ENCODE measurements around the gene AACS. TPM values are rescaled to one million over a fixed set of nuclear protein-coding genes. Genes with fewer than 3 reads are reported as not detected.

The AACS gene
- total RNA-seq, 1 experiment from 2014 or later: 31.3 TPM

DNA sequence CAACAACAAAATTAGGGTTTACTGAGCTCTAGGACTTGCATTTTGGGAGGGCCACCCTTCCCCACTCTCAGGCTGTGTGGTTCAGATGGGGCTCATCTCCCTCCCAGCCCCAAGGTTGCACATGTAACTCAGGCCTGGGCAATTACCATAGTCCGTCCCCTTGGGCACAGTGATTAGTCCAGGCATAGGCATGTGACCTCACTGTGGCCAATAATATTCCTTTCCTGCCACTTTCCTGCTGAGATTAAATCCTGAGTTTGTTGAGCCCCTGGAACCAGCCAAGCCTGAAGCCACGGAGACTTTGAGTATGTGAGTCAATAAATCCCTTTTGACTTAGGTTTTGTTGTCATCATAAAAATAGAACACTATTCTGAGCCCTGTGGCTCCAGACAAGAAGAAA is 113.0 kb downstream of the AACS start:
- H3K4me1 ChIP-seq: no peaks in the 10 kb centered on the region
- no peak for DNase-seq
- H3K36me3 ChIP-seq (ENCODE audit: control insufficient read depth, insufficient read depth, low read length): no peaks in the 10 kb centered on the region
- intact Hi-C loops (cut with micrococcal nuclease; ENCODE audit: unreplicated experiment): no loop called here
- Mint-ChIP-seq H3K9me3 (ENCODE audit: unreplicated experiment) (no peaks in the 10 kb centered on the region), H3K36me3 (ENCODE audit: insufficient read depth, unreplicated experiment) (no peaks in the 10 kb centered on the region), H3K27me3 (ENCODE audit: insufficient read depth, unreplicated experiment) (peaks cover 19% of the 10 kb centered on the region), H3K27ac (ENCODE audit: unreplicated experiment) (no peak overlapping the region), H3K4me3 (ENCODE audit: unreplicated experiment) (no peak overlapping the region), H3K4me1 (ENCODE audit: low read depth, unreplicated experiment) (no peaks in the 10 kb centered on the region)
- ChIA-PET CTCF (no interaction called here), POLR2A (no interaction called here)
- no TSS peak for BruUV-seq (replicated peaks)
- no peaks in the 10 kb centered on the region for H3K27me3 ChIP-seq (replicated peaks; ENCODE audit: control insufficient read depth, insufficient read depth, low read length)
- TF ChIP-seq, protein P1, sequence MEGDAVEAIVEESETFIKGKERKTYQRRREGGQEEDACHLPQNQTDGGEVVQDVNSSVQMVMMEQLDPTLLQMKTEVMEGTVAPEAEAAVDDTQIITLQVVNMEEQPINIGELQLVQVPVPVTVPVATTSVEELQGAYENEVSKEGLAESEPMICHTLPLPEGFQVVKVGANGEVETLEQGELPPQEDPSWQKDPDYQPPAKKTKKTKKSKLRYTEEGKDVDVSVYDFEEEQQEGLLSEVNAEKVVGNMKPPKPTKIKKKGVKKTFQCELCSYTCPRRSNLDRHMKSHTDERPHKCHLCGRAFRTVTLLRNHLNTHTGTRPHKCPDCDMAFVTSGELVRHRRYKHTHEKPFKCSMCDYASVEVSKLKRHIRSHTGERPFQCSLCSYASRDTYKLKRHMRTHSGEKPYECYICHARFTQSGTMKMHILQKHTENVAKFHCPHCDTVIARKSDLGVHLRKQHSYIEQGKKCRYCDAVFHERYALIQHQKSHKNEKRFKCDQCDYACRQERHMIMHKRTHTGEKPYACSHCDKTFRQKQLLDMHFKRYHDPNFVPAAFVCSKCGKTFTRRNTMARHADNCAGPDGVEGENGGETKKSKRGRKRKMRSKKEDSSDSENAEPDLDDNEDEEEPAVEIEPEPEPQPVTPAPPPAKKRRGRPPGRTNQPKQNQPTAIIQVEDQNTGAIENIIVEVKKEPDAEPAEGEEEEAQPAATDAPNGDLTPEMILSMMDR (IDR thresholded peaks at IDR 0.05; ENCODE audit: insufficient read depth in 1 of 2, low read depth in 1 of 2, low read length in 1 of 2, severe bottlenecking in 1 of 2, unreplicated experiment in 1 of 2): no peak
- H3K9me3 ChIP-seq: no peaks in the 10 kb centered on the region
- H3K4me3 ChIP-seq (ENCODE audit: low read depth, low read length): no peak overlapping the region

DNA sequence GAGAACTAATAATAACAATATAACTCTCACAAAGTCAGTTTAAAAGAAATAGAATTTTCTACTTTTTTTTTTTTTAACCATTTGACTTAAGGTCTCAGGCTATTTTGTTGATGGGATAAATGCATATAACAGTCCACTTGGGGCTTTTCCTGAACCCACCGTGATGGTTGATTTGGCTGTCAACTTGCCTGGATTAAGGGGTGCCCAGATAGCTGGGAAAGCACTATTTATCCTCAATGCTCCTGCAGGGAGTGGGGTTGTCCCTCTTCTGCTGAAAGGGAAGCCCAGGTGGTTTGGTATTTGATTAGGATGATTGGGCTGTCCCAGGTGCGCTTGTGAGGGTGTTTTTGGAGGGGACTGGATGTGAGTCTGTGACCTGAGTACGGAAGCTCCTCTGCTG is 114.9 kb downstream of the AACS start:
- Histone ChIP-seq H3K27me3 (replicated peaks; ENCODE audit: control insufficient read depth, insufficient read depth, low read length) (peaks cover 3% of the 10 kb centered on the region; the same call in 1 of the 2 replicates), H3K36me3 (ENCODE audit: control insufficient read depth, insufficient read depth, low read length) (no peaks in the 10 kb centered on the region), H3K4me1 (no peaks in the 10 kb centered on the region), H3K4me3 (ENCODE audit: low read depth, low read length) (no peak overlapping the region), H3K9me3 (no peaks in the 10 kb centered on the region)
- CTCF ChIA-PET: no interaction called here
- DNase-seq: no peak
- H3K36me3 Mint-ChIP-seq (ENCODE audit: insufficient read depth, unreplicated experiment): no peaks in the 10 kb centered on the region
- no peak overlapping the region for H3K4me3 Mint-ChIP-seq (ENCODE audit: unreplicated experiment)
- no peaks in the 10 kb centered on the region for H3K9me3 Mint-ChIP-seq (ENCODE audit: unreplicated experiment)
- BruUV-seq (replicated peaks): no TSS peak
- H3K4me1 Mint-ChIP-seq (ENCODE audit: low read depth, unreplicated experiment): no peaks in the 10 kb centered on the region
- POLR2A ChIA-PET: no interaction called here
- peaks cover 23% of the 10 kb centered on the region for H3K27me3 Mint-ChIP-seq (ENCODE audit: insufficient read depth, unreplicated experiment)
- TF ChIP-seq, protein P1 (IDR thresholded peaks at IDR 0.05; ENCODE audit: insufficient read depth in 1 of 2, low read depth in 1 of 2, low read length in 1 of 2, severe bottlenecking in 1 of 2, unreplicated experiment in 1 of 2): no peak
- intact Hi-C loops (cut with micrococcal nuclease; ENCODE audit: unreplicated experiment): loop anchor here (5.0 kb wide), 1 partner anchor 152 kb away; no protein-coding TSS in a partner anchor
- no peak overlapping the region for H3K27ac Mint-ChIP-seq (ENCODE audit: unreplicated experiment)

- H3K27ac Mint-ChIP-seq (ENCODE audit: unreplicated experiment): no peak overlapping the region
These were observed 115.9 kb downstream of the AACS start for GRCh38 chr12:125181107-125181506.

More at GRCh38 chr12:125181107-125181506, 115.9 kb downstream of the AACS start:
- peaks cover 3% of the 10 kb centered on the region; the same call in 1 of the 2 replicates for H3K27me3 ChIP-seq (replicated peaks; ENCODE audit: control insufficient read depth, insufficient read depth, low read length)
- Mint-ChIP-seq H3K9me3 (ENCODE audit: unreplicated experiment) (no peaks in the 10 kb centered on the region), H3K4me1 (ENCODE audit: low read depth, unreplicated experiment) (no peaks in the 10 kb centered on the region), H3K4me3 (ENCODE audit: unreplicated experiment) (no peak overlapping the region), H3K36me3 (ENCODE audit: insufficient read depth, unreplicated experiment) (no peaks in the 10 kb centered on the region), H3K27me3 (ENCODE audit: insufficient read depth, unreplicated experiment) (peaks cover 22% of the 10 kb centered on the region)
- ChIA-PET CTCF (interaction anchor here (0.6 to 0.7 kb wide), 2 partner anchors 19 to 224 kb away, joined by 3 to 4 read pairs; no protein-coding TSS in a partner anchor), POLR2A (no interaction called here)
- TF ChIP-seq, protein P1 (IDR thresholded peaks at IDR 0.05; ENCODE audit: insufficient read depth in 1 of 2, low read depth in 1 of 2, low read length in 1 of 2, severe bottlenecking in 1 of 2, unreplicated experiment in 1 of 2): no peak
- H3K4me1 ChIP-seq: no peaks in the 10 kb centered on the region
- intact Hi-C loops (cut with micrococcal nuclease; ENCODE audit: unreplicated experiment): loop anchor here (5.0 kb wide), 1 partner anchor 151 kb away; no protein-coding TSS in a partner anchor
- no peaks in the 10 kb centered on the region for H3K9me3 ChIP-seq
- BruUV-seq (replicated peaks): no TSS peak
- DNase-seq: no peak
- no peaks in the 10 kb centered on the region for H3K36me3 ChIP-seq (ENCODE audit: control insufficient read depth, insufficient read depth, low read length)
- no peak overlapping the region for H3K4me3 ChIP-seq (ENCODE audit: low read depth, low read length)
